ENCODE data around the gene CNOT10. TPM values are rescaled to one million over a fixed set of nuclear protein-coding genes. Genes with fewer than 3 reads are reported as not detected.
A peak's percentile ranks its signal among the peaks of the same experiment; 100 is the strongest.

The CNOT10 gene
- total RNA-seq, 1 experiment from 2014 or later = 46.2 TPM

- CTCF ChIA-PET = no interaction called here
Observed at GRCh38 chr3:32764481-32764880, 79.5 kb downstream of the CNOT10 start.

GRCh38 chr3:32778389-32778788 lies 93.4 kb downstream of the CNOT10 start:
- ATAC-seq (no peak), DNase-seq (no peak)
- Histone ChIP-seq H3K79me2 (ENCODE audit: low read length) (no peaks in the 10 kb centered on the region), H4K20me1 (ENCODE audit: low read length) (no peaks in the 10 kb centered on the region), H3K4me2 (ENCODE audit: low read length) (no peak overlapping the region), H3K27me3 (ENCODE audit: low read length) (no peaks in the 10 kb centered on the region), H3K9me2 (replicated peaks; ENCODE audit: low read length) (no peaks in the 10 kb centered on the region), H3K9me3 (ENCODE audit: low read length) (no peaks in the 10 kb centered on the region), H3K9ac (ENCODE audit: low read length) (no peak overlapping the region), H3F3A (ENCODE audit: low read length, unreplicated experiment) (no peaks in the 10 kb centered on the region), H3K4me3 (ENCODE audit: low read length) (no peak overlapping the region), H3K4me1 (ENCODE audit: insufficient read depth, low read length) (peaks cover 5% of the 10 kb centered on the region), H2AFZ (ENCODE audit: low read length) (no peak overlapping the region), H3K36me3 (ENCODE audit: low read depth, low read length) (peaks cover 6% of the 10 kb centered on the region; the same call in 1 of the 2 replicates), H3K27ac (ENCODE audit: low read length) (no peak overlapping the region)
- BruUV-seq (replicated peaks) = no TSS peak
- intact Hi-C loops (cut with micrococcal nuclease) = no loop called here
- CTCF ChIA-PET = interaction anchor here (0.5 kb wide), 1 partner anchor 153 kb away, joined by 6 read pairs; no protein-coding TSS in a partner anchor
- POLR2A ChIA-PET (ENCODE audit: unreplicated experiment) = no interaction called here
- TF ChIP-seq CTCF (conservative IDR thresholded peaks at IDR 0.05; ENCODE audit: low read depth, low read length) = no peak

More at GRCh38 chr3:32764481-32764880, 79.5 kb downstream of the CNOT10 start:
- no peaks in the 10 kb centered on the region for H3K9me2 ChIP-seq (replicated peaks; ENCODE audit: low read length)
- no peak for TF ChIP-seq CTCF (conservative IDR thresholded peaks at IDR 0.05; ENCODE audit: low read depth, low read length)
- no peak for TF ChIP-seq EZH2 (IDR thresholded peaks at IDR 0.05; ENCODE audit: low read length, unreplicated experiment)
- no peak for TF ChIP-seq EZH2phosphoT487 (IDR thresholded peaks at IDR 0.05; ENCODE audit: borderline replicate concordance, low read length)
- no peak overlapping the region for H3K27ac ChIP-seq (ENCODE audit: low read length)
- no peaks in the 10 kb centered on the region for H3F3A ChIP-seq (ENCODE audit: low read length, unreplicated experiment)
- H3K36me3 ChIP-seq (ENCODE audit: low read depth, low read length) = peaks cover 18% of the 10 kb centered on the region
- H3K4me1 ChIP-seq (ENCODE audit: insufficient read depth, low read length) = no peaks in the 10 kb centered on the region
- no peak overlapping the region for H3K9ac ChIP-seq (ENCODE audit: low read length)
- no peaks in the 10 kb centered on the region for H3K79me2 ChIP-seq (ENCODE audit: low read length)
- POLR2A ChIA-PET (ENCODE audit: unreplicated experiment) = no interaction called here
- DNase-seq = no peak
- no peaks in the 10 kb centered on the region for H4K20me1 ChIP-seq (ENCODE audit: low read length)
- no peaks in the 10 kb centered on the region for H3K27me3 ChIP-seq (ENCODE audit: low read length)
- BruUV-seq (replicated peaks) = no TSS peak
- no peaks in the 10 kb centered on the region for H3K9me3 ChIP-seq (ENCODE audit: low read length)
- H2AFZ ChIP-seq (ENCODE audit: low read length) = no peak overlapping the region
- no peak for ATAC-seq
- intact Hi-C loops (cut with micrococcal nuclease) = no loop called here
- no peak overlapping the region for H3K4me2 ChIP-seq (ENCODE audit: low read length)
- no peak overlapping the region for H3K4me3 ChIP-seq (ENCODE audit: low read length)

GRCh38 chr3:32780071-32780734 lies 95.2 kb downstream of the CNOT10 start:
- no peak overlapping the region for H3K27ac ChIP-seq (ENCODE audit: low read length)
- no TSS peak for BruUV-seq (replicated peaks)

More at GRCh38 chr3:32780071-32780734, 95.2 kb downstream of the CNOT10 start:
- ATAC-seq (no peak), DNase-seq (no peak)
- Histone ChIP-seq H3K27me3 (ENCODE audit: low read length) (no peaks in the 10 kb centered on the region), H2AFZ (ENCODE audit: low read length) (peak overlapping the region; percentile 95), H3K79me2 (ENCODE audit: low read length) (no peaks in the 10 kb centered on the region), H3F3A (ENCODE audit: low read length, unreplicated experiment) (no peaks in the 10 kb centered on the region), H3K9me2 (replicated peaks; ENCODE audit: low read length) (no peaks in the 10 kb centered on the region), H3K4me3 (ENCODE audit: low read length) (peak overlapping the region; percentile 75), H4K20me1 (ENCODE audit: low read length) (no peaks in the 10 kb centered on the region), H3K4me1 (ENCODE audit: insufficient read depth, low read length) (peaks cover 5% of the 10 kb centered on the region), H3K9me3 (ENCODE audit: low read length) (no peaks in the 10 kb centered on the region), H3K4me2 (ENCODE audit: low read length) (peak overlapping the region; percentile 85), H3K9ac (ENCODE audit: low read length) (peak overlapping the region; percentile 73; the same call in 1 of the 2 replicates), H3K36me3 (ENCODE audit: low read depth, low read length) (no peaks in the 10 kb centered on the region)
- ChIA-PET POLR2A (ENCODE audit: unreplicated experiment) (interaction anchor here (0.5 to 0.6 kb wide), 2 partner anchors 45 to 95 kb away, joined by 3 read pairs; partner anchors contain the start of gene CNOT10), CTCF (interaction anchor here (0.6 to 2.0 kb wide), 4 partner anchors 8 to 299 kb away, joined by 3 to 11 read pairs (median 4); no protein-coding TSS in a partner anchor)
- TF ChIP-seq CTCF (conservative IDR thresholded peaks at IDR 0.05; ENCODE audit: low read depth, low read length) (no peak), EZH2phosphoT487 (IDR thresholded peaks at IDR 0.05; ENCODE audit: borderline replicate concordance, low read length) (no peak), EZH2 (IDR thresholded peaks at IDR 0.05; ENCODE audit: low read length, unreplicated experiment) (no peak)
- intact Hi-C loops (cut with micrococcal nuclease) = loop anchor here (2.0 kb wide), 1 partner anchor 155 kb away; no protein-coding TSS in a partner anchor
